ENCODE data around the gene NXN. TPM values are rescaled to one million over a fixed set of nuclear protein-coding genes. Genes with fewer than 3 reads are reported as not detected.
"Not testable (repeated sequence)": the region's sequence is repeated elsewhere in the genome, so short reads cannot be mapped to it uniquely, and the experiment has no call there.

Gene NXN
- total RNA-seq, 4 donors from 2014 or later: 6.8 to 16.6 (median 11.1) TPM

DNA sequence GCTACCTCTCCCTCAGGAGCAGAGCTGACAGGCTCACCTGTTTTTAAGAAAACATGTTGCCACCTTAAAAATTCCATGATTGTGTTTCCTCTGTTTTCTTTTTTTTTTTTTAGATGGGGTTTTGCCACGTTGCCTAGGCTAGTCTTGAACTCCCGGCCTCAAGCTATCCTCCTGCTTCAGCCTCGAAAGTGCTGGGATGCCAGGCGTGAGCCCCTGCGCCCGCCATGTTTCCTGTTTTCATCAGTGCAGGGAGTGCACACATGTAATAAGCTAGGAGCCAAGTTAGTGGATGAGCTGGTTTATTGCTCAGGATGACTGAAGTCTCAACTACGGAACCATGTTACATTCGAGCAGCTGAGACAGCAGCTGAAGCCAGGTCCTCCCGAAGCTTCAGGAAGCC lies 183.9 kb downstream of the NXN start:
- ATAC-seq (ENCODE audit: low FRiP score) (no peak), DNase-seq (ENCODE audit: low spot score) (no peak)
- TF ChIP-seq, protein P1, sequence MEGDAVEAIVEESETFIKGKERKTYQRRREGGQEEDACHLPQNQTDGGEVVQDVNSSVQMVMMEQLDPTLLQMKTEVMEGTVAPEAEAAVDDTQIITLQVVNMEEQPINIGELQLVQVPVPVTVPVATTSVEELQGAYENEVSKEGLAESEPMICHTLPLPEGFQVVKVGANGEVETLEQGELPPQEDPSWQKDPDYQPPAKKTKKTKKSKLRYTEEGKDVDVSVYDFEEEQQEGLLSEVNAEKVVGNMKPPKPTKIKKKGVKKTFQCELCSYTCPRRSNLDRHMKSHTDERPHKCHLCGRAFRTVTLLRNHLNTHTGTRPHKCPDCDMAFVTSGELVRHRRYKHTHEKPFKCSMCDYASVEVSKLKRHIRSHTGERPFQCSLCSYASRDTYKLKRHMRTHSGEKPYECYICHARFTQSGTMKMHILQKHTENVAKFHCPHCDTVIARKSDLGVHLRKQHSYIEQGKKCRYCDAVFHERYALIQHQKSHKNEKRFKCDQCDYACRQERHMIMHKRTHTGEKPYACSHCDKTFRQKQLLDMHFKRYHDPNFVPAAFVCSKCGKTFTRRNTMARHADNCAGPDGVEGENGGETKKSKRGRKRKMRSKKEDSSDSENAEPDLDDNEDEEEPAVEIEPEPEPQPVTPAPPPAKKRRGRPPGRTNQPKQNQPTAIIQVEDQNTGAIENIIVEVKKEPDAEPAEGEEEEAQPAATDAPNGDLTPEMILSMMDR (IDR thresholded peaks at IDR 0.05): no peak

DNA sequence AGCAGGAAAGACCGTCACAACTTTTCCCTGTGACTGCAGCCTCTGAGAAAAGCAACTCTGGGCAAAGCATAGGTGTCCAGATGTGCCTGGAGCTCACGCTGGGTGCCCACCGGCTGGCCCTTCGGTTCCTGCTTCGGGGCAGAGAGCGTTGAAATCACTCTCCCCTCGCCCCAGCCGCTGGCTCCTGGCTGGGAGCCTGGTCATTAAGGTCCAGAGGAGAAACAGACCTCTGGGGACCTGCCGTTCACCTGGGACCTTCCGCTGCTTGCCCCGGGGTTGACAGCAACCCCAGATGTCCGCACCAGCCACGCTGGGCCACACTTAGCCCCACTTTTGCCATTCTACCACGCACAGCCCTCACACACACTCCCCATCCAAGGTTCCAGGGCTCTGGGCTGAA lies 184.3 kb downstream of the NXN start:
- TF ChIP-seq, protein P1 (IDR thresholded peaks at IDR 0.05): no peak
- no peak for DNase-seq (ENCODE audit: low spot score)
- no peak for ATAC-seq (ENCODE audit: low FRiP score)

DNA sequence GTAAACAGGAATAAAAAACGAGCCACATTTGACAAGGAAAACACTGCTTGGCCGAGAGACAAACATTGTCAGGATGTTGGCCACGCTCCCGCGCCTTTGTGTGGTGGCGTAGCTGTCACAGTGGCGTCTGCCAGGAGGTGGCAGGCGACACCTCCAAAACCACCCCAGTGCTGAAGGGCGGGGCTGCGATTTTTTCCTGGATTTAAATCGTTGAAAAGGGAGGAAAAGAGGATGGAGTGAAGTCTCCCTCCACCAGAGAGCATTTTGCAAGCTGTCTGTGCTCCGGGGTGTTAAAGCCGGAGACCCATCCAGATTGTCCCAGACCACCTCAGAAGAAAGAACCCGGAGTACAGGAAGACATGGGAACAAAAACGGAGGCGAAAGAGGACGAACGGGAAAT lies 184.7 kb downstream of the NXN start:
- TF ChIP-seq, protein P1 (IDR thresholded peaks at IDR 0.05): peak in 2 of 3 donors; percentile 16 to 48
- DNase-seq (ENCODE audit: low spot score): peak; percentile 41
- ATAC-seq (ENCODE audit: low FRiP score): no peak

DNA sequence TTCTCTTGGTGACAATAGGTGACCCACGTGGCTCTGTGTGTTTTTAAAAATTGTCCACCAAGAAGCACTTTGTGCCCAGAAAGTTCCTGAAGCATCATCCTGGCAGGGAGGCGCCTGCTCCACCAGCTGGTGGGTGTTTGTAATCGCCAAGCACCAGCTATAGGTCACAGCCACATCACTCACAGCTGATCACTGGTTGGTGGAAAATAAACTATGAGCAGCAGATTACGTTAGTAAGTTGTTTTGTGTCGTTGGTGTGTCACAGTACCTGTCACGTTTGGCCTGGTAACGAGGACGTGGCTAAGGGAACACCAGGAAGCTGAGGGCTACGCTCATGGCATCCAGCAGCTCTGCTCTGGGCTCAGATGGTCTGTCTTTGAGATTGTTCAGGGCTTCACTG lies 187.3 kb downstream of the NXN start:
- DNase-seq (ENCODE audit: low spot score) (no peak), ATAC-seq (ENCODE audit: low FRiP score) (no peak)
- TF ChIP-seq, protein P1 (IDR thresholded peaks at IDR 0.05): no peak

DNA sequence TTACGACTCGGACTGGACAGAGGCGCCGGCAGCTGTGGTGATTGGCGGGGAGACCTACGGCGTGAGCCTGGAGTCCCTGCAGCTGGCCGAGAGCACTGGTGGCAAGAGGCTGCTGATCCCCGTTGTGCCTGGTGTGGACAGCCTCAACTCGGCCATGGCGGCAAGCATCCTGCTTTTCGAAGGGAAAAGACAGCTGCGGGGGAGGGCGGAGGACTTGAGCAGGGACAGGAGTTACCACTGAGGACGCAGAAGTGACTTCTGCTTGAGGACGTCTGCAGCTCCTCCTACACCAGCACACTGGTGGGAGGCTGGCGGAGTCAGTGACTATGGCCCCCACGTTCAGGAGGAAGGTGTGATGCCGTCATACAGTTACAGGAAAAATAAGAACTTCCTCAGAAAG lies 187.7 kb downstream of the NXN start:
- TF ChIP-seq, protein P1 (IDR thresholded peaks at IDR 0.05): no peak
- no peak for ATAC-seq (ENCODE audit: low FRiP score)
- DNase-seq (ENCODE audit: low spot score): no peak

DNA sequence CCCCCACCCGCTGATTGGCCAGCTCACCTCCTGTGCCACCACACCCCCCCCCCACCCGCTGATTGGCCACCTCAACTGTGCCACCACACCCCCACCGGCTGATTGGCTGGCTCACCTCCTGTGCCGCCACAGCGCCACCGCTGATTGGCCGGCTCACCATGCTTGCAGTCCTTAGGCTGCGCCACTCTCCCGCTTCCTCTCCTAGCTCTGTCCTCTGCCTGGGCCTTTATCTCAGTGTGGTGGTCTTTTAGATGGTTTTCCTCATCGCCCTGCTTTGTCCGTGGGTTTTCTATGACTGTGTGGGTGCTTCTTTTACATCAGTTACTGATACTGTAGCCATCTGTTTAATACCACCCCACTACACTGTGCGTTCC lies 188.7 kb downstream of the NXN start:
- ATAC-seq (ENCODE audit: low FRiP score); DNase-seq (ENCODE audit: low spot score): not testable (repeated sequence)

DNA sequence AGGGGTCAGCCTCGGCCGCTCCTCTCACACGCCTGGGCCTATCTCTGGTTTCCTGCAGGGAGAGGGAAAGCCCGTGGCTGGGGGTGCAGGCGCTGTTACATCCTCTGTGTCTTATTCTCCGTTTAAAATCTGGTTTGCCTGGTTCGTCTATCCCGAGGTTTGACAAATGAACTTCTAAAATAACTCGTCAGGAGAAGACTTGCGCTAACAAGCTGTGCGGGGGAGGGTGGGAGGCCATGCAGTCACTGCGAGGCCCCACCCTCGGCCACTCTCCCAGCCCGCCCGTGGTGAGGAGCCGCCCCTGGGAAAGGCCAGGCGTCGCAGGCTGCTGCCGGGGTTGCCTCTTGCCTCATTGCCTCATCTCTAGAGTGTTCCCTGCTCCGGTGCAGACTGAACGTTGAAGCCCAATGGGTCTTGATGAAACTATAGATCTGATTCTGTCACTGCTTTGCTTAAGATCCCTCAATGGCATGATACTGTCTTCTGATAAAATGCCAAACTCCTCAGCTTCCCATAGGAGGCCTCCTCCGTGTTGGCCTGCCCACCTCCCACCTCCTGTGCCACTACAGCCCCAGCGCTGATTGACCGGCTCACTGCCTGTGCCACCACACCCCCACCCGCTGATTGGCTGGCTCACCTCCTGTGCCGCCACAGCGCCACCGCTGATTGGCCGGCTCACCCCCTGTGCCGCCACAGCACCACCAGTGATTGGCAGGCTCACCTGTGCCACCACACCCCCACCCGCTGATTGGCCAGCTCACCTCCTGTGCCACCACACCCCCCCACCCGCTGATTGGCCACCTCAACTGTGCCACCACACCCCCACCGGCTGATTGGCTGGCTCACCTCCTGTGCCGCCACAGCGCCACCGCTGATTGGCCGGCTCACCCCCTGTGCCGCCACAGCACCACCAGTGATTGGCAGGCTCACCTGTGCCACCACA lies 189.4 kb downstream of the NXN start:
- DNase-seq (ENCODE audit: low spot score): not testable (repeated sequence)
- ATAC-seq (ENCODE audit: low FRiP score): peak; percentile 35

DNA sequence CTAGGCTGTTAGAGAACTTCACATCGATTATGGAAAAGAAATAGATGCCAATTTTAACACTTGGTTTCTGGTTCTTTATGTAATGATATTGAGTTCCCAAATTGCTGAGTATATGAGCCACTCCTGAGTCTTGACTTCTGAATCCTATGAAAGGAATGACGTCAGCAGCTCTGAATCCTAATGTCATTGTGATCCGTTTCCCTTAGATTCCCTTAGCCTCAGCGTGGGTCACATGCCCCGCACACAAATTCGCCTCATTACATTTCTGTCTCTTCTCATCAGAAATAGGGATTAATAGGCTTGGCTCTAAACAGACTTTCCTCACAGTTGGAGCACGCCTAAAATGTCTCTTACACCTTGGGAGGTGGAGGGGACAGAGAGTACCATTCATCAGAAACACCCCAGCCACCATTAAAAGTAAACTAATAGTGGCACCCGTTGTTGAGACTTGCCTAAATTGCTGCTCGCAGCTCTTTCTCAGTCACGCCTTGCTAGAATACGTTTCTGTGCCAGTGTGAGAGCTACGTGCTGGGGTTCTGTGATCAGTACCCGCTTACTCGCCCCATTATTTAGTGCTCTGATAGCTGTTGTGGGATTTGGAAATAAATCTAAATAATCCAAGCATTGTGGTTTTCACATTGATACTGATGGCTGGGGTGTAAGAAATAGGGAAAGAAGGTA lies 190.3 kb downstream of the NXN start:
- TF ChIP-seq, protein P1 (IDR thresholded peaks at IDR 0.05): no peak
- ATAC-seq (ENCODE audit: low FRiP score) (no peak), DNase-seq (ENCODE audit: low spot score) (no peak)

Measured in omental fat pad (tissue), 4 donors.